HG03520 (cell line): ENCODE data around the gene CYP26B1.
"Not testable (repeated sequence)": the region's sequence is repeated elsewhere in the genome, so short reads cannot be mapped to it uniquely, and the experiment has no call there.

ENCODE experiments used
- ATAC-seq: cut with Tn5 transposase; IDR thresholded peaks from one replicate; pipeline ENCODE4 v1.9.1; 2021; ENCODE audit warnings: mild to moderate bottlenecking, moderate library complexity; ENCODE audit not compliant: unreplicated experiment

CYP26B1 gene

DNA sequence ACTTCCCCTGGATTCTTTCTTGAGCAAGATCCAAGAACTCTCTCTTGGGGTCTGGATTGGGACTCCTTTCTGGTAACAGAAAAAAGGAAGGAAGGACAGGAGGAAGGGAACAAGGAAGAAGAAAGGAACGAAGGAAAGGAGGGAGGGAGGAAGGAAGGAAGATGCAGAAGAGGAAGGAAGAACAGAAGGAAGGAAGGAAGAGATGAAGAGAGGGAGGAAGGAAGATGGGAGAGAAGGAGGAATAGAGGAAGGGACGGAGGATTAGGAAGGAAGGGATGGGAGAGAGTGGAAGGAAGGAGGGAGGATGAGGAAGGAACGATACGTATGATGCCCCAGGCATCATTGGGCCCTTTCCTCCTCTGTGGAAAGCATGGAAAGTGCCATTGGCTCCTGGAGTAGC is 58.6 kb downstream of the CYP26B1 start:
- no peak for ATAC-seq

DNA sequence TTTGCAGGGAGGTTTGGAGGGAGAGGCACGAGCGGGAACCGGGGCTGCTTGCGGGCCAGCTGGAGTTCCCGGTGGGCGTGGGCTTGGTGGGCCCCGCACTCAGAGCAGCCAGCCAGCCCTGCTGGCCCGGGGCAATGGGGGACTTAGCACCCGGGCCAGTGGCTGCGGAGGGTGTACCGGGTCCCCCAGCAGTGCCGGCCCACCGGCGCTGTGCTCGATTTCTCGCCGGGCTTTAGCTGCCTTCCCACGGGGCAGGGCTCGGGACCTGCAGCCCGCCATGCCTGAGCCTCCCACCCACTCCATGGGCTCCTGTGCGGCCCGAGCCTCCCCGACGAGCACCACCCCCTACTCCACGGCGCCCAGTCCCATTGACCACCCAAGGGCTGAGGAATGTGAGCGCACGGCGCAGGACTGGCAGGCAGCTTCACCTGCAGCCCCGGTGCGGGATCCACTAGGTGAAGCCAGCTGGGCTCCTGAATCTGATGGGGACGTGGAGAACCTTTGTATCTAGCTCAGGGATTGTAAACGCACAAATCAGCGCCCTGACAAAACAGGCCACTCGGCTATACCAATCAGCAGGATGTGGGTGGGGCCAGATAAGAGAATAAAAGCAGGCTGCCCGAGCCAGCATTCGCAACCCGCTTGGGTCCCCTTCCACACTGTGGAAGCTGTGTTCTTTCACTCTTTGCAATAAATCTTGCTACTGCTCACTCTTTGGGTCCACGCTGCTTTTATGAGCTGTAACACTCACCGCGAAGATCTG is 60.6 kb downstream of the CYP26B1 start:
- ATAC-seq: not testable (repeated sequence)

DNA sequence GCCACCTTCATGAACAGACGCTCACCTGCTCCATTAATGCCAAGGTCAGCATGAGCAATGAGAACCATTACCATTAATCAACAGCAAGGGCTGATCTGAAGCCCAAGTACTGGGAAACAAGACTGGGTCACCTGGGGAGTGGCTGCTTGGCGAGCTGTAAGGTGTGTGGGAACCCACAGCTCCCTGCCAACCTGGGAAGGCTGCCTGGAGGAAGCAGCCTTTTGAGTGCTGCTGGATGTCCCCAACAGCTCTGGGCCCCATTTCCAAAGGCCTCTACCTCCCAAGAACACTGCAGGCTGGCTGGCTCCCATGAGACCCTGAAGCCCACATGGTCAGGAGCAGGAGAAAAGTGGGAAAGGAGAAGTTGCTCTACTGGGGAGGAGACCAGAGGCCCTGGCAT is 62.1 kb downstream of the CYP26B1 start:
- no peak for ATAC-seq

DNA sequence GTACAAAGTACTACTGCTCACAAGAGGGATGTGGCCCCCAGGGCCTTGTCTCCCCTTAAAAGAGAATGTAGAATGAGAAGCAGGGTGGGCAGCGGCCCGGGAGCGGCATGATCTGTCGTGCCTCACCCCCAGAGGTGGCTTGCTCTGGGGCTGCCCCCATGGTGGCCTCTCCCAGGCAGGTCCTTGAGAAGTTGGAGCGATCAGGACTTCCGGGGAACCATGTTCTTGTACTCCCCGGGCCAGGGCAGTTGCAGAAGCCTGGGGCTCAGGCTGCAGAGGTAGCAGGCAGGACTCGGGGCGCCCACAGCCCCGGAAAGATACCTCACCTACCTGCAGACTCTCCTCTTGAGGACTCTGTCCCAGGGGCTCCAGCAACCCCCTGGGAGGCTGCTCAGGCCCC is 62.6 kb downstream of the CYP26B1 start:
- no peak for ATAC-seq

DNA sequence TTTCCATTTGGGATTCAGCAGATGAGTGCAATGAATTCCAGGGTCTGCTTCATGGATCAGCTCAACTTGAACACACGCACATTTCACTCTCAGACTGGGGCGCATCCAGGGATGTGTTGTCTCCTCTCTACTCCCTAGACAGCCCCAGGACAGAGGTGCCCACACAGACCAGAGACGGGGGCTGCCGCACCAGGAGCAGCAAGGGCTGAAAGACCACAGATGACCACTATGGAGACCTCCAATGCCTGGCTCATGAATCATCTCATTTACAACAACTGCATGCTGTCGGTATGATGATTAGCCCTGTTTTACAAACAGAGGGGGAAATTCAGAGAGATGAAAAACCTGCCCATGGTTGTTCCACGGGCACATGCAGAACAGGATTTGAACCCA is 63.1 kb downstream of the CYP26B1 start:
- ATAC-seq: no peak

DNA sequence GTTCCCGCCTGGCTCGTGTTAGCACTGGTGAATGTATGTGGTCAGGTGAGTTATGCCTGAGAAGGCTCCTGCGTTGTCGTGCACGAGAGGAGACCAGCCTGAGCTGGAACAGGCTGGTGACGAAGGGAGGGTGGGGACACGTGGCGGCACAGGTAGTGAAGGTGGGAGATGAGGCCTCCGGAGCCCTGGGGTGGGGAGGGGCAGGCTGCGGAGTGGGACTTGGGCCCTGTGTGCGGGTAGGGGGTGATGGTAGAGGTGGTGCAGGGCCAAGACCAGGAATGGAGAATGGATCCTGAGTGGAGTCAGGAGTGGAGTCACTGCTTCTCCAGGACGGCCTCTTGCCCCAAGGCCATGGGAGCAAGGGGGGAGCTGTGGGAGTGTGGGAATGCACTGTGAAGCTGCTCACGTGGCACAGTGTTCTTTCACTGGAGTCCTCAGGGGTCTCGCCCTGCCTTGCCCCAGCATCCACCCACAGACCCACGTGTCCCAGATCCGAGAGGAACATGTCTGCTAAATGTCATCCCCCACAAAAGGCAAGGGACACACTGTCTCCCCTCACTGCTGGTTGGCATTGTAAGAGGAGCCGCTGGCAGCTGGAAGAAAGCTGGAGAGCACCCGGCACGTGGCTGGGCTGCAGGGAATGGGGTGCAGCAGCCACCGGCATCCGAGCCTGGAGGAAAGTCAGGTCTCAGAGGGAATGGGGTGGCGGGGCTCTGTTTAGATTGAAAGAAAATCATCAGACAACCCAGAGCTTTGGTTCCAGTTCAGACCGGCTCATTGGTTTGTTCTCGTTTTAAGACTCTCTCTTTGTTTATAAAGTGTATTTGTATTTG is 63.7 kb downstream of the CYP26B1 start:
- no peak for ATAC-seq

DNA sequence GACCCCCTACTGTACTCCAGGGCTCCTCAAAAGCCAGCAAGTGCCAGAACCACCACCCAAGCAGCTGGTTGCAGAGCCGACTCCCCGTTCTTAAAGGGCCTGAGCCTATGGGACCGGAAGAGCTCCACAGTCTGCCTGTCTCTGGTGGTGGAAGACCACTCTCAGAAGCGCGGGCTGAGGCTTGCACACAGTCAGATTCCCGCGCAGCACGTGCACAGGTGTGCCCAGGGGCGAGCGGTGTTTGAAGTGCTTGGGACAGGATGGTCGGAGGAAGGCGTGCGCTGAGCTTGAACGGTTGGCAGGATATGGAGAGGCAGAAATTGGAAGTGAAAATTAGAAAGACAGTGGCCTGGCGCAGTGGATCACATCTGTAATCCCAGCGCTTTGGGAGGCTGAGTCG is 64.8 kb downstream of the CYP26B1 start:
- ATAC-seq: no peak

DNA sequence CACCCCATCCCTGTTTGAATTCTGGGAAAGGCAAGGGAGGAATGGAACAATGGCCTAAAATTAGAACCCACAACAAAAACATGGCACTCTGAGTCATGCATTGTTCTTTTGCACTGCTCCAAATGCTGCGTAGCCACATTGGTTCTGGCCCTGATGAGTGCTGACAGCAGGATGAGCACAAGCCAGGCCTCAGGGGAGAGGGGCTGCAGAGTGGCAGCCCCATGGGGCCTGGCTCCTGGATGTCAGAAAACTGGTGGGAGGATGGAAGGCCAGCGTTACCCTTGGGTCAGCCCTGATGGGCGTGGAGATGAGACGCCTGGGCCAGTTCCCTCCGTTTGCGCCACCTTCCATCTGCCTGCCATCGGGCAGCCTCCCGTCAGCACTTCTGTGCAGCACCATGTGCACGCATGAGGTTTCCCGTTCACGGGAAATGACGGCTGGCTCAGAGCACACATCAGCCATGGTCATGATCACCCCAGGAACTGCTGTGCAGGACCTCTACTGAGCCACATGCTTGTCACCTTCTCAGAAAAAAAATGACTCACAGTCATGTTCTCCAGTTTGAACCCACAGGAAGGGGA is 65.6 kb downstream of the CYP26B1 start:
- no peak for ATAC-seq

DNA sequence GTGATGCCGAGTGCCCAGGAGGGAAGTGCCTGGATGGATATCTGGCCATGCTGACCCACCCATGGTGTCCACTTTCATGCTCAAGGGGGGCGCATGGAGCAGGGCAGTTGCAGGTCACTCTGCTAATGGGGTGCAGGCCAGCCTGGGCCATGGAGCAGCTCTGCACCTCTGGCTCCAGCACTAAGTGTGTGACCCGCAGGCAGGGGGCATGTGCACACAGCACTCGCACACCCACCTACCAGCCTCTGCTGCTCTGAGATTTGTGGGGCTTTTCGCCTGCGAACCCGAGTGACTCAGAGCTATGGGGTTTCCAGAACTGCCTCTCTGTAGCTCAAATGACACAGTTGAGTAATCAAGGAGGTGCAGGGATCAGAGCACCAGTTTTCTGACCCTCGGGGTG is 66.2 kb downstream of the CYP26B1 start:
- ATAC-seq: no peak

DNA sequence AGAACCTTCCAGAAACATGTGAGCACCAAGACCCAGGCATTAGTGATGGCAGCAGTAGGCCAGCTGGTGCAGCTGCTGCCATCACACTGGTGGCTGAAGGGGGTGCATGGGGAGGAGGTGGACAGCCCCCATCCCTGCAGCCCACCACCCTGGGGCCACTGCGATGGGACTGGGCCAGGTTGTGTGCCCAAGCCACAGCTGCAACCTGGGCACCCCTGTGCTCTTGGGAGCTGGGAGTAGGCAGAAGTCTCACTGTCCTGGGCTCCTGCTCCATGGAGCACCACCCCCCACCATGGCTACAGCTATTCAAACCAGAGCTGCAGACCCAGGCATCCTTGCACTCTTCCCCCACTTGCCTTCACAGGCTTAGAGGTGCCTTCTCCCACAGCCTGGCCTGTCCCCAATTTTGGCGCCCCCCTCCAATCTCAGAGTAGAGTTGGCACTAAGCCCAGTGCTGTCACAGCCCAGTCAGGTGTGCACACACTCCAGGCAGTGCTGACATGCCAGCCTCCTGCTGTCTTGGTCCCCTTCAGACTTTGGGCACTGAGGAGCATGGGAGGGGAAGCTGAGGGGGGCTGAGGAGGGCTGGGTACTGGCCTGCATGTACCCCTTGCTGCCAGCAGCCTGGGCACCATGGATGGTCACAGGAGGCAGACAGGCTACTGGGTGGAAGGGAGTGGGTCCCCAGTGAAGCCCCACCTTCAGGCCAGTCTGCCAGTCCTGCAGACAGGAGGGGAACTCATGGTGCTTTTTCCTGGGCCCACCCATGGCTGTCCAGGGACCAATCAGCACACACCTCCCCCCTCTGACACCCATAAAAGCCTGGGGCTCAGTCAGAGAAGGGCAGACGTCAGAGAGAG is 67.1 kb downstream of the CYP26B1 start:
- no peak for ATAC-seq
